Central memory CD8-positive, alpha-beta T cell (primary cell): ENCODE data around the gene LGALS3BP.

ENCODE experiments used
- ATAC-seq: fragments of 150-1000 bp; cut with Tn5 transposase; replicated peaks from 2 replicates; pipeline ENCODE4 v1.10.0; 2022; ENCODE audit warnings: mild to moderate bottlenecking, moderate FRiP score, moderate number of reproducible peaks; ENCODE audit not compliant: poor library complexity, severe bottlenecking; ENCODE audit errors: extremely low read depth
- DNase-seq, 2 donors: peaks; one replicate each; pipeline ENCODE4 v3.0.0; 2021; ENCODE audit warnings: low spot score in 2 of 2
- H3K27ac Mint-ChIP-seq: one replicate; pipeline ENCODE4 v1.8.0; 2022; ENCODE audit warnings: low read depth, mild to moderate bottlenecking, moderate library complexity, mixed read lengths
- H3K27me3 Mint-ChIP-seq: one replicate; pipeline ENCODE4 v1.8.0; 2022; ENCODE audit warnings: mixed read lengths
- H3K36me3 Mint-ChIP-seq: one replicate; pipeline ENCODE4 v1.8.0; 2022; ENCODE audit warnings: mild to moderate bottlenecking, moderate library complexity, mixed read lengths; ENCODE audit not compliant: insufficient read depth
- H3K4me1 Mint-ChIP-seq: one replicate; pipeline ENCODE4 v1.8.0; 2022; ENCODE audit warnings: mixed read lengths
- H3K4me3 Mint-ChIP-seq: one replicate; pipeline ENCODE4 v1.8.0; 2022; ENCODE audit warnings: mild to moderate bottlenecking, moderate library complexity, mixed read lengths
- H3K9me3 Mint-ChIP-seq: one replicate; pipeline ENCODE4 v1.8.0; 2022; ENCODE audit warnings: mixed read lengths

Gene LGALS3BP

DNA sequence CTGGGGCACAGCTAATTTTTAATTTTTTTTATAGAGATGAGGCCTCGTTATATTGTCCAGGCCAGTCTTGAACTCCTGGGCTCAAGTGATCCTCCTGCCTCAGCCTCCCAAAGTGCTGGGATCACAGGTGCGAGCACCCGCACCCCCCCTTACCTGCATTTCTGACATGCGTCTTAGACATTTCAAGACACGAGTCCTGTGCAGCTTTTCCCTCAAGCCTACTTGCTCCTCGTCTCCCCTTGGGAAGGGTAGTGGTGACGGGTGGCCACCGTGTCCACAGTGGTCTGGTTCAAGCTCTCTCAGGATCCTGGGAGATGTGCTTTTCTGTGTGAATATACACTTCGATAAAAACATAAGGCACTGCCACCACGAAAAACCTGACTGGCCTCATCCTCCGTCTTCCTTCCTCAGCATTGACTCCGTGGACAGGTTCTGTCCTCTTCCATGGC is 20.2 kb upstream of the LGALS3BP start:
- Mint-ChIP-seq H3K27me3 (no peaks in the 10 kb centered on the region), H3K4me3 (no peak overlapping the region), H3K4me1 (peaks cover 36% of the 10 kb centered on the region), H3K27ac (no peak overlapping the region), H3K9me3 (no peaks in the 10 kb centered on the region), H3K36me3 (peaks cover 34% of the 10 kb centered on the region)
- ATAC-seq (no peak), DNase-seq (no peak)

DNA sequence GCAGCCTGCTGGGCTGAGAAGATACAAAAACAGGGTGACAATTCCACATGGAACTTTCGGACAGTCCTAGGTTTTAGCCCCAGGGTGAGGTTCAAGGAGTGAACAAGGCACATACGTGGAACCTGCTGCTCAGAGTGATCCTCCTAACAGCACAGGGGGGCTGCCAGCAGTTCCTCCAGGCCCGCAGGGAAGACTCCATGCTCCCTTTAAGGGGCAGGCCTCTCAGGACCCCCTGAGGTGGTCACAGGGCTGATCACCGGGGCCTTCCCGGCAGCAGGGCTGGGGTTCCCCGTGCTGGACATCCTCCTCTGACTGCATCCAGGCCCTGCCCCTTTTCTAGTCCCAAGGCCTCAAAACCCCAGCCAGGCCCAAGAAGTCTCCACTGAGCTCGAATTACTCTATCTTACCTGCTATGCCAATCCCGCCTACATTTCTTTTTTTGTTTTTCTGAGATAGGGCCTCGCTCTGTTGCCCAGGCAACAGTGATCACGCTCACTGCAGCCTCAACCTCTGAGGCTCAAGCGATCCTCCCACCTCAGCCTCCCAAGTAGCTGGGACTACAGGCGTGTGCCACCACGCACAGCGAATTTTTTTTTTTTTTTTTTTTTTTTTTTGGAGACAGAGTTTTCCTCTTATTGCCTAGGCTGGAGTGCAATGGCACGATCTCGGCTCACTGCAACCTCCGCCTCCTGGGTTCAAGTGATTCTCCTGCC is 19.5 kb upstream of the LGALS3BP start:
- Mint-ChIP-seq H3K9me3 (no peaks in the 10 kb centered on the region), H3K4me3 (no peak overlapping the region), H3K27ac (no peak overlapping the region), H3K27me3 (no peaks in the 10 kb centered on the region), H3K36me3 (peaks cover 34% of the 10 kb centered on the region), H3K4me1 (peaks cover 36% of the 10 kb centered on the region)
- DNase-seq (no peak), ATAC-seq (no peak)

DNA sequence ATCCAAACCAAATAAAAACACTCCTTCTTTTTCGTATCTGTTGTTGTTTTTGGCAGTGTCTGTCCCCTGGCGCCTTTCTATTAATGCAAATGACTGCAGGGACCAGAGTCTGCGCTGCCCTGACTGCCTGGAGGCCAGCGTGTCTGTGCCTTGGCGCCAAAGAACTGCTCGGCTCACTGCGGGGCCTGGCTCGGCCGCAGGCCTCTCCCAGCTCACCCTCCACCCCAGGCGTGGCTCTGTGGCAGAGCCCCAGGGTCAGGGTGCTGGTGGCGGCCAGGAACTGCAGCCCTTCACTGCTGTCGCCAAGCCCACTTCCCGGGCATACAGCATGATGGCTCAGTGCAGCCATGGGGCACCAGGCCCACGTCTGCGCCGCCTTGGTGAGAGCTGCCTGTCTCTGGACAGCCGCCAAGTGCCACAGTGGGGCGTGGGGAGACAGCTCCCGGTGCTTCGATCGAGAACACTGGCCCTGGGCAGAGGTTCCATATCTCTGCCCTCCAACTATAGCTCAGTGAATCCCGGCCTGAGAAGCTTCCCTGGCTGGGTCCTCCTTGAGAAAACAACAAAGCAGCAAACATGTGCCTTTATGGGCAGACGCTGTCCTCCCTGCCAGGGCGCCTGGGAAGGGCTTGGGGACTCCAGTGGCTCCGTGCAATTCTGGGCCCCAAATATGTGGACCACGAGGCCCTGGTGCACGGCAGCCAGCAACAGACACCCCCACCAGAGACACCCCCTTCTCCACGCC is 18.8 kb upstream of the LGALS3BP start:
- DNase-seq (no peak), ATAC-seq (no peak)
- Mint-ChIP-seq H3K36me3 (peaks cover 34% of the 10 kb centered on the region), H3K4me3 (no peak overlapping the region), H3K27ac (no peak overlapping the region), H3K4me1 (peaks cover 36% of the 10 kb centered on the region), H3K9me3 (no peaks in the 10 kb centered on the region), H3K27me3 (no peaks in the 10 kb centered on the region)

DNA sequence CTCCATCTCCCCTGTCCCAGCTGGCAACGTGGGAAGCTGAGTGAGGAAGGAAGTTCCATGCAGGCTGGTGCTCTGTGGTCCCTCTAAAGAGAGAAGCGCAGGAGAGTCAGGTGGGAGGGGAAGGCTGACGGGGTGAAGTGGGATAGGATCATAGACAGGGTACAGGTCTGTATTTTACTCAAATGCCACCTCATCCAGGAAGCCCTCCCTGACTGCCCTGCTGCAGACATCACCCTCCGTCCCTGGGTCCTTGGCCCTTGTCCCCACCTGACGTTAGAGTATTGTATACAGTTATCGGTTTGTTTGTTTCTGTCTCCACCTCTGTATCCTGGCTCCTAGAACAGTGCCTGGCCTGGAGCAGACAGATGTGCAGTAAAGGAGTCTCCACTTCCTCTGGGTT is 18.2 kb upstream of the LGALS3BP start:
- no peak for DNase-seq
- Mint-ChIP-seq H3K4me3 (no peak overlapping the region), H3K9me3 (no peaks in the 10 kb centered on the region), H3K27ac (no peak overlapping the region), H3K27me3 (no peaks in the 10 kb centered on the region), H3K36me3 (peaks cover 36% of the 10 kb centered on the region), H3K4me1 (peaks cover 39% of the 10 kb centered on the region)
- ATAC-seq: no peak

DNA sequence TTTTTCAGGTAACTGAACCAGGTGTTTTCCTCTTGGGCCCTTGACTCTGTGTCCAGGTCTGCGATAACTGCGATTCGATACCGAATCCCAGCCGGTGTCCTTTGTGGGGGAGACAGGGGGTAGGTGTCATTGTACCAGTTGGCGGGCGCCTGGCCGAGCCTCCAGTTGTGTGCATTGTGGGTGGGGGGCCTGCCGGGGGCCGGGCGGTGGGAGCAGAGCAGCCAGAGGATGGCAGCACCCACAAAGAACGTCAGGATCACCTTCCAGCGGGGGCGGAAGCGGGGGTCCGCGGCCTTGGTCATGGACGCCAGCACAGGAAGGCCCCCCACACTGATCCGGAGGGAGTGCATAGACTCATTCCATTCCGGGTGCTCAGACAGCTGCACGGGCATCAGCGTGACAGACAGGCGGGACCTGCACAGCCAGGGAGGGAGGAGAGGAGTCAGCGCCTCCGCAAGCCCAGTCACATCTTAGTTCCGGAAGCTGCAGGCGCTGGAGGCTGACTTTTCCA is 17.6 kb upstream of the LGALS3BP start:
- H3K27me3 Mint-ChIP-seq: no peaks in the 10 kb centered on the region
- no peak for DNase-seq
- H3K36me3 Mint-ChIP-seq: peaks cover 35% of the 10 kb centered on the region
- H3K4me1 Mint-ChIP-seq: peaks cover 36% of the 10 kb centered on the region
- no peak overlapping the region for H3K4me3 Mint-ChIP-seq
- H3K27ac Mint-ChIP-seq: no peak overlapping the region
- ATAC-seq: no peak
- no peaks in the 10 kb centered on the region for H3K9me3 Mint-ChIP-seq

DNA sequence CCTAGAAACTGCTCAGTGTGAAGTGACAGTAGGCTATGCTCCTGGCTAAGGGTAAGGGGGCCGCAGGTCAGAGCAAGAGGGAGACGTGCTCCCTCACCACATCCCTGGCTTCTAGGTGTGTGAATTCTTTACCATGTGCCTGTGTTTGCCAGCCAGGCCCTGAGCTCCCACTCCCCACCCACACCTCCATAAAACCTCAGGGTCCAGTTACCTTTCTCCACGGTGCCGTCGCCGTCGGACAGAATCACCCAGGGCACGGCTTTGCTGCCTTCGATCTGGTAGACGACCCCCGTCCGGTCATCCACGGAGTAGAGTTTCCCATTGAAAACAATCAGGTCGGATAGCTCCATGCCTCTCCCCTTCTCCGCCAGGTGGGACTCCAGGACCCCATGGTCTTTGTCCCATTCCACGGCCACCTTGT is 17.1 kb upstream of the LGALS3BP start:
- DNase-seq (no peak), ATAC-seq (no peak)
- H3K4me1 Mint-ChIP-seq: peaks cover 31% of the 10 kb centered on the region
- peaks cover 34% of the 10 kb centered on the region for H3K36me3 Mint-ChIP-seq
- no peaks in the 10 kb centered on the region for H3K27me3 Mint-ChIP-seq
- H3K9me3 Mint-ChIP-seq: no peaks in the 10 kb centered on the region
- no peak overlapping the region for H3K27ac Mint-ChIP-seq
- H3K4me3 Mint-ChIP-seq: no peak overlapping the region

DNA sequence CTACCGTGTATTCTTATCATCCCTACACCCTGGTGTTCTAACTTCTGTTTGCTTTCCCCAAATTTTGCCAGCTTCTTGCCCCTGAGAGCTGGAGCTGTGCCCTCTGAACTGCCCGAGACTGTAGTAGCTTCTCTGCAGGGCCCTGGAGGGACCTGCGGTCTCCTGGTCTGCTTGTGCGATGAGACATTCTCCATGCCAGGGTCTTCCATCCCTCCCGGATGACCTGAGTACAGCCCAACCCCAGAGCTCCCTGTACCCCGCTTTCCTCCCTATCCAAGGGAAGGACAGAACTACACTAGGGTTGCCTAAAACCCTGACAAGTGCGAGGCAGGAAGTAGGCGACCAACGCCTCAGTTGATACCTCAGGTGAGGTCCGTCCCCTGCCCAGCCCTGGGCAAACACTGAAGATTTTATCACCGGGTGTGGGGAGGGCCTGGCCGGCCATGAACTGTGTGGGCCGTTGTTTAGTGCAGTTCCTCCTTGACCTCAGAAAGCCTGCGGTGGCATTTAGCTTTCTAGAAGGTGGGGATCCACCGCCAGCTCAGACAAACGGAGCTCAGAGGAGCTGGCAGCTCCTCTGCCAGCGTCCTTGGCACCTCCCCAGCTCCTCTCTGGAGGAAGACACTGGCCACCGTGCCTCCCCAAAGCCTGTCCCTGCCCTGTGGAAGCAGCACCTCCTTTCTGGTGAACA is 16.2 kb upstream of the LGALS3BP start:
- Mint-ChIP-seq H3K4me3 (no peak overlapping the region), H3K9me3 (no peaks in the 10 kb centered on the region), H3K27ac (peak overlapping the region; percentile 59), H3K4me1 (peaks cover 22% of the 10 kb centered on the region), H3K36me3 (peaks cover 37% of the 10 kb centered on the region), H3K27me3 (no peaks in the 10 kb centered on the region)
- no peak for DNase-seq
- ATAC-seq: no peak

DNA sequence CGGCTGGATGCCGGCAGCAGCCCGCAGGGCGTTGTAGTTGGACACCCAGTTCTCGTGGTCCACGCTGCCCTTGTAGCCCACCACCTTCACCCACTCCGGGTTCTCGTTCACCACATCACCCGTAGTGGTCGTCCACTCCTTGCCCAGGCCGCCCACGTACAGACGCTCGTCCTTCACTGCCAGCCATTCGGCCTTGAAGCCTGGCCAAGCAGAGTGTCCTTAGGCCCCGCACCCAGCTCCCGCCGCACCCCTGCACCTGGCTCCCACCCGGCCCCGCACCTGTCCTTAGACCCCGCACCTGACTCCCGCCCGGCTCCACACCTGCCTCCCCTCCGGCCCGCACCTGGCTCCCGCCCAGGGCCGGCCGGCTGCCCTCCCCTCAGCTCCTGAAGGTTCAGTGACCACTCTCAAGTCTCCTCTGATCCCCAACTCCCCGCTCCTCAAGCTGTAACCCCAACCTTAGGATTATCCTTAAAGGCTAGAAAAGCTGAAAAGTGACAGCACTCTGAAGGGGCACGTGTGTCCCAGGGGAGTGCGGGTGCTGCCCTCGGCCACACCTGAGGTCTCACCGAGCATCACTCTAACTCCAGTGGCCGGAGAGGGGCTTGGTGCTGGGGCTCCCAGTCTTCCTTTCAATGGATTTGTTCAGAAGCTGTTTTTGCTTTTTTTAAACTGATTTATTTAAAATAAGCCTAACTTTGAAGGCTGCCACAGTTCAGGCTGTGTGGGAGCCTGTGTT is 15.5 kb upstream of the LGALS3BP start:
- Mint-ChIP-seq H3K9me3 (no peaks in the 10 kb centered on the region), H3K27me3 (no peaks in the 10 kb centered on the region), H3K36me3 (peaks cover 33% of the 10 kb centered on the region), H3K4me1 (peaks cover 15% of the 10 kb centered on the region), H3K4me3 (no peak overlapping the region), H3K27ac (peak overlapping the region; percentile 59)
- ATAC-seq (no peak), DNase-seq (no peak)

DNA sequence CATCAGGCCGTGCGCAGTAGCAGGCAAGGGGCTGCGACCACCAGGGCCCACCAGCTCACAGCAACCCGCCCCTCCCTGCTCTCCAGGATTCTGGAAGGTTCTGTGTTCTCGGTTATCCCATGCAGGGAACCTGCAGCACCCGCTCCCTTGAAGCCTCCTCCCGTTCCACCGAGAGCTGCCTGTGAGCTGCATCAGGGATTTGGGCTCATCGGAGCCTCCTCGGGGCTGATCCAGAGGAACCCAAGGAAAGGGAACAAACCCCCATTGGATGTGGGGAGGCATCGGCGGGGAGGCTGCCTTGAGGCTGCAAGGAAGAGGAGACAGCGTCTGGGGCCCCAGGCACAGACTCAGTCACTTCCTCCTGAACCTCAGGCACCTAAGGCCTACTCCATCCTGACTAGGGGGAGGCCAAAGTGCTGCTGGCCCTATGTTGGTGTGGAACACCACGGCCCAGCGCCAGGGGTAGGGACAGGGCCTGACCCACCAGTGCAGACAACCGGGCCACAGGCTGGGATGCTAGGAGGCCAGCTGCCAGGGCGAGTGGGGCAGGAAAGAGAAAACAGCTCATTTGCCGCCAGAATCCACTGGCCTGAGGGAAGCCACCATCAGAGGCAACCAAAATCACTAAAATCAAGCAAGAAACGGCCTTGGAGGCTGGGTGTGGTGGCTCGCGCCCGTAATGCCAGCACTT is 14.4 kb upstream of the LGALS3BP start:
- DNase-seq (no peak), ATAC-seq (no peak)
- Mint-ChIP-seq H3K27me3 (no peaks in the 10 kb centered on the region), H3K4me3 (no peak overlapping the region), H3K36me3 (peaks cover 33% of the 10 kb centered on the region), H3K27ac (no peak overlapping the region), H3K9me3 (no peaks in the 10 kb centered on the region), H3K4me1 (peaks cover 12% of the 10 kb centered on the region)

DNA sequence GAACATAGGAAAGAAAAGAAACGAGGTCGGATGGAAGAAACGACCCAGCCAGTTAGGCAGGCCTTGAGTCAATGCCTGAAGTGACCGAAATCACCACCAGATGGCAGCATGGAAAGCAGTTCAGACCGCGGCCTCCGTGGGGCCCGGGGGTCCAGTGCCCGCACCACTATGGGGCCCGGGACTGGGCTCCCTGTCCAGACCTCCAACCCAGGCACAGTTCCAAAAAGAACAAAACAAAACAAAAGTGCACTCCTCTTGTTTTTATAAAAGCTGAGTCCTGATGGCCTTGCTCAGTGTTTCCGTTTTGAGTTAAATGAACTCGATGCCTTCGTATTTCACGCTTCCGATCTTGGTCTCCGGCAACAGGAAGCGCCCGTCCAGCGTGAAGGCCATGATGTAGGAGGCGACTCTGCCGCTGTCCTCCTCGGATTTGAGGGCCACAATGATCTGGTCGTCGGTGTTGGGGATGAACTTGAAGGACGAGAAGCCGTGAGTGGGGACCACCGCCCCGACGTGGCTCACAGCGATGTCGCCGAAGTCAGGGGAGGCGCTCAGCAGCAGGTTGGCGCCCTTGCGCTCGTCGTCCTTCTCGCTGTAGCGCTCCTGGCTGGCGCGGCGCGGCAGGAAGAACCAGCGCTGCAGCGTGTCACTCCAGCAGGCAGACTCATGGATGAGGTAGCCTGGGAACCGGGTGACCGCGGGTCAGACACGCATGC is 13.7 kb upstream of the LGALS3BP start:
- DNase-seq: no peak
- peaks cover 12% of the 10 kb centered on the region for H3K4me1 Mint-ChIP-seq
- H3K27me3 Mint-ChIP-seq: no peaks in the 10 kb centered on the region
- ATAC-seq: no peak
- H3K36me3 Mint-ChIP-seq: peaks cover 31% of the 10 kb centered on the region
- H3K4me3 Mint-ChIP-seq: no peak overlapping the region
- H3K9me3 Mint-ChIP-seq: no peaks in the 10 kb centered on the region
- H3K27ac Mint-ChIP-seq: no peak overlapping the region

DNA sequence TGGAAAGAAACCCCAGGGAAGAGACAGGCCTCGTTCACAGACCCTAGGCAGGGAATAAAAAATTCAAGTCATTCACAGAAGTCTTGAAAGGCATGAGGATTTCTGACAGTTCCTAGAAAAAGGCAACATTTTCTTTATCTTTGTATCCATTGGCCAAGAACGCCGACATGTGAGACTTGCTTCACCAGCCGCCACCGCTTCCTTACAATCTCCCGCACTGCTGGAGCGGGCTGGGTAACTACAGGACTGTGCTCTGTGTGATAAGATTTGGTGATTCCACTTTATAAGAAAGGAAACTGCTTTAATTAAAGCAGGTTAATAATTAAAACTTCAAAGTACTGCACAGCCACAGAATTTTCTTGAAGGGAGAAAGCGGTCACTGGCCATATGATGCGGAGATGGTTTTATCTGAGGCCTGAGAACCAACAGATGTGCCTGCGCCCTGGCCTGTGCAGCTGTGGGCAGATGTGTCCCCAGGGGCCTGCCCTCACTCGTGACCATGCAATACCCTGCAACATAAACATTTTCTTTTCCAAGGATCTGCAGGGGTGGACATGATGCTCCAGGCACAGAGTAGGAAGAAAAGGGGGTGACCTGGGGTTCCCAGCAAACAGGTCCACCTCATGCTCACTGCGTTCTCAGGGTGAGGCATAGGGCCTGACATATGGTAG is 13.0 kb upstream of the LGALS3BP start:
- DNase-seq (no peak), ATAC-seq (no peak)
- Mint-ChIP-seq H3K27me3 (no peaks in the 10 kb centered on the region), H3K36me3 (peaks cover 31% of the 10 kb centered on the region), H3K4me3 (no peak overlapping the region), H3K27ac (no peak overlapping the region), H3K4me1 (peaks cover 12% of the 10 kb centered on the region), H3K9me3 (no peaks in the 10 kb centered on the region)
